Stimulated activated CD4-positive, alpha-beta T cell treated with anti-CD3 and anti-CD28 coated beads, Interleukin-2, amount 100 ng/mL, for 48 hours (primary cell): ENCODE results near the gene CTDP1.

Experiments used
- DNase-seq, 2 donors: peaks; one replicate each; pipeline ENCODE4 v3.0.0-alpha.2; 2020

Gene CTDP1

GRCh38 chr18:79644006-79644665 lies 35.5 kb upstream of the CTDP1 start:
- DNase-seq: peak; percentile 64 to 68

GRCh38 chr18:79644666-79645057 lies 34.9 kb upstream of the CTDP1 start:
- no peak for DNase-seq

- no peak for DNase-seq
Observed at GRCh38 chr18:79645291-79645983, 34.2 kb upstream of the CTDP1 start.

GRCh38 chr18:79647307-79647706 lies 32.3 kb upstream of the CTDP1 start:
- no peak for DNase-seq

GRCh38 chr18:79650959-79651358 lies 28.6 kb upstream of the CTDP1 start:
- DNase-seq: no peak

GRCh38 chr18:79657342-79657996 lies 22.1 kb upstream of the CTDP1 start:
- DNase-seq: no peak

GRCh38 chr18:79658366-79658765 lies 21.2 kb upstream of the CTDP1 start:
- no peak for DNase-seq

GRCh38 chr18:79659733-79660132 lies 19.9 kb upstream of the CTDP1 start:
- no peak for DNase-seq

- DNase-seq: no peak
Observed at GRCh38 chr18:79662034-79662433, 17.6 kb upstream of the CTDP1 start.

- no peak for DNase-seq
Observed at GRCh38 chr18:79662439-79662838, 17.2 kb upstream of the CTDP1 start.

- DNase-seq: no peak
Observed at GRCh38 chr18:79664525-79665125, 15.0 kb upstream of the CTDP1 start.

GRCh38 chr18:79668203-79668602 lies 11.4 kb upstream of the CTDP1 start:
- no peak for DNase-seq

GRCh38 chr18:79672490-79673276 lies 6.9 kb upstream of the CTDP1 start:
- DNase-seq: no peak

- no peak for DNase-seq
Observed at GRCh38 chr18:79677221-79677620, 2.4 kb upstream of the CTDP1 start.

GRCh38 chr18:79677840-79678239 lies 1.8 kb upstream of the CTDP1 start:
- DNase-seq: no peak

- DNase-seq: peak; percentile 92
Observed at GRCh38 chr18:79678665-79679551, 695 bp upstream of the CTDP1 start.

GRCh38 chr18:79680100-79680879 lies 687 bp downstream of the CTDP1 start:
- DNase-seq: peak; percentile 14 to 41

GRCh38 chr18:79680891-79681339 lies 1.3 kb downstream of the CTDP1 start:
- no peak for DNase-seq

GRCh38 chr18:79681484-79682387 lies 2.1 kb downstream of the CTDP1 start:
- peak; percentile 44 to 46 for DNase-seq

GRCh38 chr18:79682481-79682880 lies 2.9 kb downstream of the CTDP1 start:
- no peak for DNase-seq
